SU-DHL-6 (cell line): Measurements from ENCODE around the gene CEP57L1.
"Not testable (repeated sequence)": the region's sequence is repeated elsewhere in the genome, so short reads cannot be mapped to it uniquely, and the experiment has no call there.

ENCODE experiments used
- CTCF ChIP-seq: fragments of 200-600 bp; sonication (generic); IDR thresholded peaks from one replicate; pipeline ENCODE4 v1.5.1; 2017; ENCODE audit warnings: antibody characterized with exemption, mild to moderate bottlenecking, low read length, moderate library complexity; ENCODE audit not compliant: insufficient read depth, poor library complexity, severe bottlenecking
- EZH2phosphoT487 ChIP-seq: fragments of 200-600 bp; sonication (generic), shearing (Covaris generic); conservative IDR thresholded peaks from 2 replicates; pipeline ENCODE4 v1.6.1; 2018; ENCODE audit warnings: mild to moderate bottlenecking, antibody characterized with exemption, low read length, moderate library complexity, mixed read lengths

GRCh38 chr6:109084146-109084545 is 11.2 kb upstream of the CEP57L1 start:
- TF ChIP-seq CTCF, EZH2phosphoT487: not testable (repeated sequence)
